Stimulated activated CD8-positive, alpha-beta memory T cell treated with anti-CD3 and anti-CD28 coated beads, Interleukin-4, amount 100 ng/mL, for 4 hours (primary cell): Measurements from ENCODE around the gene CES4A.
A peak's percentile ranks its signal among the peaks of the same experiment; 100 is the strongest.
"Not testable (repeated sequence)": the region's sequence is repeated elsewhere in the genome, so short reads cannot be mapped to it uniquely, and the experiment has no call there.

Source experiments
- DNase-seq, 2 donors: peaks; one replicate each; pipeline ENCODE4 v3.0.0-alpha.2; 2020; ENCODE audit warnings: low read depth in 2 of 2, low spot score in 1 of 2

CES4A gene

DNA sequence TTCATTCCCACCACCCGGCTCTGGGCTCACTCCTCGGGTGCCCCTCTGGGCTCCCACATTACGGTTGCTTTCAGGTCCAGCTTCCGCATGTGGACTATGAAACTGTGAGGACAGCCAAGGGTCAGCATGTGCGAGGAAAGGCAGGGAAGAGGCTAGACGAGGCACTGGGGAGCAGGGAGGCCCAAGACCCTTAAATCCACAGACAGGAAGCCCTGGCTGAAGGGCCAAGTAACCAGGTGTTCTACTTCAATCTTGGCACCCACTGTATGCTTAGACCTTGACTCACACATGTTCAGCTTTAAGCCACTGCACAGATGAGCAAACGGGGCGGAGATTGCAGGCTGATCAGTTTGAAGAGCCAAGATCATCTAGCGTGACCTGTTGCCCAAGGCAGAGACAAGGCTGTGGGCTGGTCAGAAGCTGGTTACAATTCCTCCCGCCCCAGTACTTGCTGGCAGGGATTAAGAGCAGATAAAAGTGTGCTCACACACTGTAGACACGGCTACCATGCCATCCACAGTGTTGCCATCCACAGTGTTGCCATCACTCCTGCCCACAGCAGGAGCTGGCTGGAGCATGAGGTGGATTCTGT lies at the start of gene CES4A:
TSS of gene CES4A (plus strand) at position 393 of the 592 bp plus-strand sequence. CDS start at position 577, 184 bp downstream.
- no peak for DNase-seq

DNA sequence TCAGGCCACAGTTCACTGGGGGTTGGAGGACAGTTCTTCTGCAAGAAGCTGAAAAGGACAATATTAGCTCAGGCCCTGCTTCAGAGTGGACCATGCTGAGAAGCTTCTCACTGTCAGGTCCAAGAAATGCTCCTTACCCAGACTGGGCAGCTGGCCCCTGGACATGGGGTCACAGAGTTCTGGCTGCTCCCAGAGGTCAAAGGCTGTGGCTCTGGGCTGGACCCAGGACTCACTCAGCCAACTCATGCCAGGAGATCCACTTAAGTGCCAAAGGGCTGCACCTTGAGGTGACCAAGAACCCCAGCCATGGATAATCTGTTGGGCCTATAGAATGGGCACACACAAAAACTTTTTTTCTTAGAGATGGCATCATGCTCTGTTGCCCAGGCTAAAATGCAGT lies 49.0 kb upstream of the CES4A start:
- DNase-seq: no peak

DNA sequence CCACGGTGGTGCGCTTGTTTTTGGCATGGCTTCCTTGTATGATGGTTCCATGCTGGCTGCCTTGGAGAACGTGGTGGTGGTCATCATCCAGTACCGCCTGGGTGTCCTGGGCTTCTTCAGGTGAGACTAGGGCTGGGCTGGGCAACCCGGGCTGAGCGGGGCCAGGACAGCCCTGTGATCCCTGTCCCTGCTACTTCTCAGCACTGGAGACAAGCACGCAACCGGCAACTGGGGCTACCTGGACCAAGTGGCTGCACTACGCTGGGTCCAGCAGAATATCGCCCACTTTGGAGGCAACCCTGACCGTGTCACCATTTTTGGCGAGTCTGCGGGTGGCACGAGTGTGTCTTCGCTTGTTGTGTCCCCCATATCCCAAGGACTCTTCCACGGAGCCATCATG lies 48.2 kb upstream of the CES4A start:
- no peak for DNase-seq

DNA sequence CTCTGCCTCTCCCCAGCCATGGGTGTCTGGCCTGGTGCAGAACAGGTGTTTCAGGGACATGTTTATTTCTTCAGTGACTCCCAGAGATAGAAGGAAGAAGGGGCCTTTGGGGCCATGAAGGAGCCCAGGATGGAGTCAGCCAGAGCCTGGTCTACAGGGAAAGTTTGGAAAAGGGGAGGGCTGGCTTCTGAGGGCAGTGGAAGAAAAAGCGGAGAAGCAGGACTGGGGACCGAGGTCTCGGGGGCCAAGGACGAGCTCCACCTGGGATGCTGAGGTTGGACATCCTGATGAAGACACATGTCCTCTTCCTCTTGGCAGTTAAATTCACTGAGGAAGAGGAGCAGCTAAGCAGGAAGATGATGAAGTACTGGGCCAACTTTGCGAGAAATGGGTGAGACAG lies 45.4 kb upstream of the CES4A start:
- no peak for DNase-seq

DNA sequence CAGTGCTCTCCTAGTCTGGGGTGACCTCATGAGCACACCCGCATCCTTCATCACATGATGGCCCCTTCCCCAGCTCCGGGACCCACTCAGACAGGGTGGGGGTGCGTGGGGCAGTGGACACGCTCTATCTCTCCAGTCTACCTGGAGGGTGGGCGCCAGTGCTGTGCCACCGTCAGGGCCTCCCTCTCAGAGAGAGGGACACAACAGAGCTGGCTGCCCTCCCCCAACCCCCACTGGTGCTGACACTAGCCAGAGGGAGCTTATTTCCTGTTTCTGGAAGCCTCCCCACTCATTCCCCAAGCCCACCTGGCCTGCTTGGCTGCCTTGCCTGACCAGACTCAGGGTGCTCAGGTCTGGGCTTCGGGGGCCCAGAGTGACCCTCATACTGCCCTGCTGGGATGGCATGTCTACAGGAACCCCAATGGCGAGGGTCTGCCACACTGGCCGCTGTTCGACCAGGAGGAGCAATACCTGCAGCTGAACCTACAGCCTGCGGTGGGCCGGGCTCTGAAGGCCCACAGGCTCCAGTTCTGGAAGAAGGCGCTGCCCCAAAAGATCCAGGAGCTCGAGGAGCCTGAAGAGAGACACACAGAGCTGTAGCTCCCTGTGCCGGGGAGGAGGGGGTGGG lies 44.8 kb upstream of the CES4A start:
- no peak for DNase-seq

DNA sequence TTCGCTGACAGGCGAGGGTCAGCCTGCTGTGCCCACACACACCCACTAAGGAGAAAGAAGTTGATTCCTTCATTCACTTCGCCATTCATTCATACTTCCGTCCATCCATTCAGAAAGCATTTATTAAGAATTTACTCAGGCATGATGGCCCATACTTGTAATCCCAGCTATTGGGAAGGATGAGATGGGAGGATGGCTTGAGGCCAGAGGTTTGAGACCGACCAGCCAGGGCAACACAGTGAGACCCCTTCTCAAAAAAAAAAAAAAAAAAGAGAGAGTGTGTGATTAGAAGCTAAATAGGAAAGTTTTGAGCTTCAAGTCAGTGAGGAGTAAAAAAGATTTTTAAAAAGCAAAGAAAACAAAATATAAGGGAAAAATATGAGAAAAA lies 44.3 kb upstream of the CES4A start:
- DNase-seq: no peak

DNA sequence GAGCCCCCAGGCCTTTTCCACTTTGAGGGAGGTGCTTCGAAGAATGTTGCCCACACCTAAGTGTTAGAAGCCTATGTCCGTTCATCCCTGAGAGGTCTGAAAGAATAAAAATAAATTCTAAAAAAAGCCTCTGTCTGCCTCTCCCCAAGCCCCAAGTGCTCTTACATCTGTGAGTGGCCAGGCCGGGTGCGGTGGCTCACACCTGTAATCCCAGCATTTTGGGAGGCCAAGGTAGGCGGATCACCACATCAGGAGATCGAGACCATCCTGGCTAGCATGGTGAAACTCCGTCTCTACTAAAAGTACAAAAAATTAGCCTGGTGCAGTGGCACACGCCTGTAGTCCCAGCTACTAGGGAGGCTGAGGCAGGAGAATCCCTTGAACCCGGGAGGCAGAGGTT lies 43.4 kb upstream of the CES4A start:
- DNase-seq: not testable (repeated sequence)

DNA sequence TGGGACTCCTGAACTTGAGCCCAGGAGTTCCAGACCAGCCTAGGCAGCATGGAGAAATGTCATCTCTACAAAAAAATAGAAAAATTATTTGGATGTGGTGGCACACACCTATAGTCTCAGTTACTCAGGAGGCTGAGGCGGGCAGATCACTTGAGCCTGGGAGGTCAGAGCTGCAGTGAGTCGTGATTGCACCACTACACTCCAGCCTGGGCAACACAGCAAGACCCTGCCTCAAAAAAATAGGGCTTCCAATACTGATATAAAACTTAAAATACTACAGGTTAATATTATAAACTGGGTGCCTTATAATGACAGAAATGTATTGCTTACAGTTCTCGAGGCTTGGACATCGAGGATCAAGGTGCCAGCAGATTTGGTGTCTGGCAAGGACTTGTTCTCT lies 42.5 kb upstream of the CES4A start:
- no peak for DNase-seq

DNA sequence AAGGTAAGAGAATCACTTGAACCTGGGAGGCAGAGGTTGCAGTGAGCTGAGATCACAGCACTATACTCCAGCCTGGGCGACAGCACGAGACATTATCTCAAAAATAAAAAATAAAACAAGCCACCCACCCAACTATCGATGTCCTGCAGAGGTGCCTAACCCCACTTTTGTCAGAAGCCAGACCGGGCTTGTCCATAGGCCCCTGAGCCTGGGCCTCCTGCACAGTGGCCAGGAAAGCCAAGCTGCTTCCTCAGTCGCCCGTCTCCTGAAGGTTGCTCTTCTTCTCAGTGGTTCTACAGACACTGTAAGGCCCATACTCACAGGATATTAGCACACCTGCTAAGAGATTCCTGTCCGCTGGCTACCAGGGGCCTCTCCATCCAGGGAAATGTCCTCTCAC lies 41.8 kb upstream of the CES4A start:
- DNase-seq: no peak

DNA sequence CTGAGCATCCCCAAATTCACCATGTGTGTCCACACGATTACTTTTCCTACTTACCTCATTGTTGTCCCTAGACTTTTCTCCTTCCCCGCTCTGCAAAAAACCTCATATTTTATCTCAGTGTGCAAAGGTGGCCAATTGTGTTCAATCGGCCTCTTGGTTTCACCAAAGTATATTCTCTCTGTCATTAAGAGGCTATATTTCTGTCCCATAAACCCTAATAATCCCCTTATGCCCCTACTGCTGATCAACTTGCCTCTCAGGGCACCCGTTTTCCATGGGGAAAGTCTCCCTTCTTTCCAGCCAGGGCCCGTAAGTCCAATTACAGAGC lies 41.5 kb upstream of the CES4A start:
- no peak for DNase-seq

DNA sequence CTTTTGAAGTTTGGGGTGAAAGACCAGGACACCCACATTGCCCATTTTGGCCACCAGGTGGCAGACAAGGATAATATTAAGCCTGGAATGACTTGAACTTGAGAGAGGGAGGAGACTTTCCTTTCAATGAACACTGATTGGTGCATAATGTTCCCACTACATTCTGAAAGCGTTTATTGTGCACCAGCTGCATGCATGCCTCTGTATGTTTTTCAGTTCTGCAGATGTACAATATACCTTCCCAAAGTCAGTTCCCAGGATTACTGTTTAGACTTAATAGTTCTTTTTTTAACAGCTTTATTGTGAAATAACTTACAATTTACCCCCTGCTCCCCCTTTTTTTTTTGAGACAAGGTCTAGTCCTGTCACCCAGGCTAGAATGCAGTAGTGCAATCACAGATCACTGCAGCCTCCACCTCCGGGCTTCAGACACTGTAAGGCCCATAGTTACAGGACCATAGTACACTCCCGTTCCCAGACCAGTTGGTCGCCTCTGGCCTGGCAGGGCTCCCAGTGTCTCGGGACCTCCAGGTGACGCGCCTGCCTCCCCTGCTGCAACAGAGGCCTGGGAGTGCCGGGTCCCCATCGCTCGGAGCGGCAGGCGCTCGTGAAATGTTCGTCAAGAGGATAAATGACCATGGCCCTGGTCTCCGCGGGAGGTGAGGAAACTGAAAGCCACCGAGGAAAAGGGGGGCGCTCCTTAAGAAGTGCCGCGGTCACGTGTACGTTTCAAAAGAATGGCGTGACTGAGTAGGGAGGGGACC lies 40.9 kb upstream of the CES4A start:
- peak; percentile 58 to 78 for DNase-seq

DNA sequence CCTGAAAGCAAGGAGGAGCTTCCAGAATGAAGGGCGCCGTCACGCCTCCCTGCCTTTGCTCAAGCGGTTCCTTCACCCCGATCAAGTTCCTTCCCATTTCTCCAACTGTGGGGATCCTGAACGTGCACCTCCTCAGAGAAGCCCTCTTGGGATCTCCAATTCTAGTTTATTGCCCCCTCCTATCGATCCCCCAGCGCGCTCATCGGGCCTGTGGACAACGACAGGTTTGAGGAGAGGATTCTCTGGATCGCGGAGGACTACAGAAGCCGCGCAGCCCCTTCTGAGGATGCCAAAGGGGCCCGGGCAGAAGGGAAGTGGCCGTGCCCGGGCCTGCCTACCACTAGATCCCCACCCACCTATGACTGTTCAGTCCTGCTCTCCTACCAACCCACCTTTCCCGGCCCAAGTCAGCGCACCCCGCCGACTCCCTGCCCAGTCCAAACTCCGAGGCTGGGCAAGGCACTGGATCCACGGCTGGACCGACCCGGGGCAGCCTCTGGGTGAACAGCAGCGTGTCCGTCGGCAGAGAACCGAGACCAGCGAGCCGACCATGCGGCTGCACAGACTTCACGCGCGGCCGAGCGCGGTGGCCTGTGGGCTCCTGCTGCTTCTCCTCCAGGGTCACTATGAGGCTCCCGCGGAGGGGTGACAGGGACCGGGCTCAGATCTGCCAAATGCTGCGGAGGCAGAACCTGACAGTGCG lies 40.1 kb upstream of the CES4A start:
- DNase-seq: no peak

DNA sequence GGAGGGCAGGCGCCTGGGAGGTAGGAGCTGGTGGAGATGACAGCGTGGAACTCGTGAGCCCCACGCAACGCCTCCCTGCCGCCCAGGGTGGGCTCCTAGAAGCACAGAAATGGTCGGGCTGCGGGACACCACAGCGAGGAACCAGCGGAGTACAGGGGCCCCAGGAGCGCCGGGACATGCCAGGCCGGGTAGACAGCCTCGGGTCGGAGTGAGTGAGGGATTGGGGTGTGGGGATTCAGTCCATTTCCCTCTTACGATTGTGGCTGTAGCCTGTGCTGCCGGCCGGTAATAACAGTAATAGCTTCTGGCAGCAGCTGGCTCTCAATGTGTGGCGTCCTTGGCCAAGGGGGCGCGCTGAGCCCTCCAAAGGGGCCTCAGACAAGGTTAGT lies 39.6 kb upstream of the CES4A start:
- no peak for DNase-seq

DNA sequence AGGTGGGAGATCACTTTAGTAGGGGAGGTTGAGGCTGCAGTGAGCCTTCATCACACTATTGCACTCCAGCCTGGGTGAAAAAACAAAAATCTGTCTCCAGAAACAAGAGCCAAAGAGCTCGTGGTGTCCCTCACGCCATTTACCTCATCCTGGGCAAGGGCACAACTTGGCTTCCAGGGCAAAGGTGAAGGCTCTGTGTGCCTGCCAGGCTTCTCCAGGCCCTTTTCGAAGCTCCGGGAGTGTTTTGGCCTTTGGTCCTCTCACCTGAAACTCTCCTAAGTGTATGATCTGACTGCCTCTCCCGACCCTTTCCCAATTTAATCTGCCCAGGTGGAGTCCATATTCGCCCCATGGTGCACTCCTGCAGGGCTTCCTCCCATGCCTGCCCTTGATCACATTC lies 38.9 kb upstream of the CES4A start:
- DNase-seq: no peak

DNA sequence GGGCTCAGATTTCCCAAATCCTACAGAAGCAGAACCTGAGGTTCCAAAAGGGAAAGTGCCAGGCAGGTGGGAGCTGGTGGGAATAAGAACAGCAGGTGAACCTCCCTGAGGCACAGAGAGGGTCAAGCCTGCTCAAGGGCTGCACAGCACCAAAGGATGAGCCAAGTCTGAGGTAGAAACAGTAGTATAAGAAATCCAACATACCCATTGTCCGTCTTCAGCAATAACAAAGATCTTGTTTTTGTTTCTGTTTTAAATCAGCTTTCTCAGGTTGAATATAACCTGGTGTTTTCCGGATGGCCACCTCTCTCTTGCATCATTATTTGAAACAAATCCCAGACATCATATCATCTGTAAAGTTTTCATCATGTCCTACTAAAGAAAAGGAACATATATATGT lies 38.0 kb upstream of the CES4A start:
- no peak for DNase-seq

DNA sequence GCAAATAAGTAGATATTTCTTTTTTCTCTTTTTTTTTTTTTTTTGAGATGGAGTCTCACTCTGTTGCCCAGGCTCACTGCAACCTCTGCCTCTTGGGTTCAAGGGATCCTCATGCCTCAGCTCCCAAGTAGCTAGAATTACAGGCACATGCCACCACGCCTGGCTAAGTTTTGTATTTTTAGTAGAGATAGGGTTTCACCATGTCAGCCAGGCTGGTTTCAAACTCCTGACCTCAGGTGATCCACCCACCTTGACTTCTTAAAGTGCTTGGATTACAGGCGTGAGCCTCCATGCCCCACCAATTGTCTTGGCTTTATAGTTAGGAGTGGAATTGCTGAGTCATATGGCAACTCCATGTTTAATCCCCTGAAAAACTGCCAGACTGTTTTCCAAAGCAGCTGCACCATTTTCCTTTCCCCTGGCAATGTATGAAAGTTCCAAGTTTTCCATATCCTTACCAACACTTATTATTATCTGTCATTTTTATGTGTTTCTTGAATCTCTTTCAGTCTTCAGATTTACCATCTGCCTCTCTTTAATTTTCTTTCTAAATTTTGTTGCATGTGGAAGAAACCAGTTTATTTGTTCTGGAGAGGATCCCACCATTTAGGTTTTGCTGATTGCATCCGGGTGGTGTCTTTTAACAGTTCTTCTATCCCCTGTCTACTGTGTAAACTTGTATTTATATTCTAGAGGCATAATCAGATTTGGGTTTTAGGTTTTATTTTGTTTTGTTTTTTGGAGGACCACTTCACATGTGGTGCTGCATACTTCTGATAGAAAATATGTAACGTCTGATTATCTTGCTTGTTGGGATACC lies 37.2 kb upstream of the CES4A start:
- DNase-seq: no peak

DNA sequence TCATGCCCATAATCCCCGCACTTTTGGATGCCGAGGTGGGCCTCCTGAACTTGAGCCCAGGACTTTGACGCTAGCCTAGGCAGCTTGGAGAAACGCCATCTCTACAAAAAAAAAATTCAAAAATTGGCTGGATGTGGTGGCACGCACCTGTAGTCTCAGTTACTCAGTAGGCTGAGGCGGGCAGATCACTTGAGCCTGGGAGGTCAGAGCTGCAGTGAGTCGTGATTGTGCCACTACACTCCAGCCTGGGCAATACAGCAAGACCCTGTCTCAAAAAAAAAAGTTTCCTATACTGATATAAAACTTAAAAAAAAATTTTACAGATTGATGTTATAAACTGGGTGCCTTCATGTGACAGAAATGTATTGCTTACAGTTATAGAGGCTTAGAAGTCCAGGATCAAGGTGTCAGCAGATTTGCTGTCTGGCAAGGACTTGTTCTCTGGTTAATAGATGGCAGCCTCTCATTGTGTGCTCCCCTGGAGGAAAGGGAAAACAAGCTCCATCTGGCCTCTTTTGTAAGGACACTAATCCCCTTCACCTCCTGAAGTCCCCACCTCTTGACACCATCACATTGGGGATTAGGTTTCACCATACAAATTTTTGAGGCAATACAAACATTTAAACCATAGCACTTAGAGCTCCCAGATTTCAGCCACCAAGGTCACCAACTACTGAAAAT lies 35.8 kb upstream of the CES4A start:
- no peak for DNase-seq

DNA sequence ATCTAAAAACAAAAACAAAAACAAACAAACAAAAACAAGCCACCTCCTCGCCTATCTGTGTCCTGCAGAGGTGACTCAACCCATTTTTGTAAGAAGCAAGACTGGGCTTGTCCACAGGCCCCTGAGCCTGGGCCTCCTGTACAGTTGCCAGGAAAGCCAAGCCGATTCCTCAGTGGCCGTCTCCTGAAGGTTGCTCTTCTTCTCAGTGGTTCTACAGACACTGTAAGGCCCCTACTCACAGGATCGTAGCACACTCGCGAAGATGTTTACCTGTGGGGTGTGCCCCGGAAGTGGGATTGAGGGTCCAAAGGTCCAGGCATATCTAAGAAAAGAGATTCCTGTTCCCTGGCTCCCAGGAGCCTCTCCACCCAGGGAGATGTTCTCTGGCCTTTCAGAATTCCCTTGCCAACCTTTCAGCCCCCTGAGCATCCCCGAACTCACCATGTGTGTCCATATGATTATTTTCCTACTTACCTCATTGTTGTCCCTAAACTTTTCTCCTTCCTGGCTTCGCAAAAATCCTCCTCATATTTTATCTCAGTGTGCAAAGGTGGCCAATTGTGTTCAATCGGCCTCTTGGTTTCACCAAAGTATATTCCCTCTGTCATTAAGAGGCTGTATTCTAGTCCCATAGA lies 34.8 kb upstream of the CES4A start:
- DNase-seq: no peak

DNA sequence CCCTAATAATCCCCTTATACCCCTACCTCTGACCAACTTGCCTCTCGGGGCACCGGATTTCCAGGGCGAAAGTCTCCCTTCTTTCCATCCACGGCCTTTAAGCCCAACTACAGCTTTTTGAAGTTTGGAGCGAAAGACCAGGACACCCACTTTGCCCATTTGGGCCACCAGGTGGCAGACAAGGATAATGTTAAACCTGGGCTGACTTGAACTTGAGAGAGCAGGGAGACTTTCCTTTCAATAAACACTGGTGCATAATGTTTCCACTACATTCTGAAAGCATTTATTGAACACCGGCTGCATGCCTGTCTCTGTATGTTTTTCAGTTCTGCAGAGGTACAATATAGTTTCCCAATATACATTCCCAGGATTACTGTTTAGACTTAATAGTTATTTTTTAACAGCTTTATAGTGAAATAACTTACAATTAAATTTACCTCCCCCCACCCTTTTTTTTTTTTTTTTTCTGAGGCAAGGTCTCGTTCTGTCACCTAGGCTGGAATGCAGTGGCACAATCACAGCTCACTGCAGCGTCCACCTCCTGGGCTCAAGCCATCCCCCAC lies 34.2 kb upstream of the CES4A start:
- DNase-seq: peak; percentile 42 to 65
